ENCODE measurements around the gene CST5. TPM values are rescaled to one million over a fixed set of nuclear protein-coding genes. Genes with fewer than 3 reads are reported as not detected.

CST5 gene
- total RNA-seq, 1 donor from 2014 or later, result not detected

GRCh38 chr20:23925789-23926525 lies 46.4 kb upstream of the CST5 start:
- Mint-ChIP-seq H3K27me3 (ENCODE audit: unreplicated experiment) (peaks cover 2% of the 10 kb centered on the region), H3K9me3 (ENCODE audit: unreplicated experiment) (peaks cover 7% of the 10 kb centered on the region), H3K36me3 (ENCODE audit: low read depth, unreplicated experiment) (peaks cover 10% of the 10 kb centered on the region), H3K4me3 (ENCODE audit: unreplicated experiment) (no peak overlapping the region), H3K27ac (ENCODE audit: unreplicated experiment) (no peak overlapping the region), H3K4me1 (ENCODE audit: unreplicated experiment) (peaks cover 18% of the 10 kb centered on the region)
- TF ChIP-seq, protein P1, sequence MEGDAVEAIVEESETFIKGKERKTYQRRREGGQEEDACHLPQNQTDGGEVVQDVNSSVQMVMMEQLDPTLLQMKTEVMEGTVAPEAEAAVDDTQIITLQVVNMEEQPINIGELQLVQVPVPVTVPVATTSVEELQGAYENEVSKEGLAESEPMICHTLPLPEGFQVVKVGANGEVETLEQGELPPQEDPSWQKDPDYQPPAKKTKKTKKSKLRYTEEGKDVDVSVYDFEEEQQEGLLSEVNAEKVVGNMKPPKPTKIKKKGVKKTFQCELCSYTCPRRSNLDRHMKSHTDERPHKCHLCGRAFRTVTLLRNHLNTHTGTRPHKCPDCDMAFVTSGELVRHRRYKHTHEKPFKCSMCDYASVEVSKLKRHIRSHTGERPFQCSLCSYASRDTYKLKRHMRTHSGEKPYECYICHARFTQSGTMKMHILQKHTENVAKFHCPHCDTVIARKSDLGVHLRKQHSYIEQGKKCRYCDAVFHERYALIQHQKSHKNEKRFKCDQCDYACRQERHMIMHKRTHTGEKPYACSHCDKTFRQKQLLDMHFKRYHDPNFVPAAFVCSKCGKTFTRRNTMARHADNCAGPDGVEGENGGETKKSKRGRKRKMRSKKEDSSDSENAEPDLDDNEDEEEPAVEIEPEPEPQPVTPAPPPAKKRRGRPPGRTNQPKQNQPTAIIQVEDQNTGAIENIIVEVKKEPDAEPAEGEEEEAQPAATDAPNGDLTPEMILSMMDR (IDR thresholded peaks at IDR 0.05; ENCODE audit: unreplicated experiment), result no peak
- DNase-seq (ENCODE audit: low spot score), result no peak

GRCh38 chr20:23924751-23925150 lies 45.2 kb upstream of the CST5 start:
- H3K4me1 Mint-ChIP-seq (ENCODE audit: unreplicated experiment), result peaks cover 18% of the 10 kb centered on the region
- no peak overlapping the region for H3K27ac Mint-ChIP-seq (ENCODE audit: unreplicated experiment)
- H3K9me3 Mint-ChIP-seq (ENCODE audit: unreplicated experiment), result no peaks in the 10 kb centered on the region
- peaks cover 6% of the 10 kb centered on the region for H3K27me3 Mint-ChIP-seq (ENCODE audit: unreplicated experiment)
- no peak overlapping the region for H3K4me3 Mint-ChIP-seq (ENCODE audit: unreplicated experiment)
- no peak for DNase-seq (ENCODE audit: low spot score)
- TF ChIP-seq, protein P1 (IDR thresholded peaks at IDR 0.05; ENCODE audit: unreplicated experiment), result no peak
- peaks cover under 1% of the 10 kb centered on the region for H3K36me3 Mint-ChIP-seq (ENCODE audit: low read depth, unreplicated experiment)

- TF ChIP-seq, protein P1 (IDR thresholded peaks at IDR 0.05; ENCODE audit: unreplicated experiment), result no peak
- DNase-seq (ENCODE audit: low spot score), result no peak
- Mint-ChIP-seq H3K27ac (ENCODE audit: unreplicated experiment) (no peak overlapping the region), H3K4me3 (ENCODE audit: unreplicated experiment) (no peak overlapping the region), H3K4me1 (ENCODE audit: unreplicated experiment) (peaks cover 18% of the 10 kb centered on the region), H3K27me3 (ENCODE audit: unreplicated experiment) (peaks cover 9% of the 10 kb centered on the region), H3K9me3 (ENCODE audit: unreplicated experiment) (no peaks in the 10 kb centered on the region), H3K36me3 (ENCODE audit: low read depth, unreplicated experiment) (no peaks in the 10 kb centered on the region)
Observed at GRCh38 chr20:23923891-23924435, 44.4 kb upstream of the CST5 start.

DNA sequence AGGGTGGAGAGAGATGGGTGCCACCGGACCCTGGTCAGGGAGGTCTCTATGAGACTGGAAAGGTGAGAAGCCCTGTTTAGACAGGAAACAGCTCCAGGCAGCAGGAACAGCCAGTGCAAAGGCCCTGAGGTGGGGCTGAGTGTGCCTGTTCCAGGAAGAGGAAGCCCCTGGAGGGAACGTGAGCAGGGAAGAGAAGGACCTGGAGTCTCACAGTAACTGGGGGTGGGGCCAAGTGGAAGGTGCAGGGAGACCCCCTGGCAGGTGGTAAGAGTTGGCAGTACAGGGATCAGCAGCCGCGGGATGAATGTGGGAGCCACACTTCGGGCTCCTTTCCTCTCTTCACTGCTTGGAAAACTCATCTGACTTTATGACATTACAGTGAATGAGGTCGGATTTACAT lies 43.8 kb upstream of the CST5 start:
- Mint-ChIP-seq H3K4me1 (ENCODE audit: unreplicated experiment) (peaks cover 19% of the 10 kb centered on the region), H3K36me3 (ENCODE audit: low read depth, unreplicated experiment) (no peaks in the 10 kb centered on the region), H3K4me3 (ENCODE audit: unreplicated experiment) (no peak overlapping the region), H3K27me3 (ENCODE audit: unreplicated experiment) (peaks cover 9% of the 10 kb centered on the region), H3K27ac (ENCODE audit: unreplicated experiment) (no peak overlapping the region), H3K9me3 (ENCODE audit: unreplicated experiment) (no peaks in the 10 kb centered on the region)
- no peak for DNase-seq (ENCODE audit: low spot score)
- TF ChIP-seq, protein P1 (IDR thresholded peaks at IDR 0.05; ENCODE audit: unreplicated experiment), result no peak

All from endothelial cell (in vitro differentiated cells).